Activated CD4-positive, alpha-beta T cell treated with anti-CD3 and anti-CD28 coated beads for 36 hours (primary cell): ENCODE measurements around the gene CUL5. TPM values are rescaled to one million over a fixed set of nuclear protein-coding genes. Genes with fewer than 3 reads are reported as not detected.
"Not testable (repeated sequence)": the region's sequence is repeated elsewhere in the genome, so short reads cannot be mapped to it uniquely, and the experiment has no call there.

Experiments
- ATAC-seq: fragments of 200-7000 bp; cut with Tn5 transposase; one replicate; pipeline ENCODE4 v1.10.0; 2021; ENCODE audit warnings: mild to moderate bottlenecking, moderate library complexity
- CTCF ChIA-PET: fragments of 350-600 bp; sonication (Branson Sonifier 250); formaldehyde crosslinking; loops from one replicate; lab custom pipeline; 2021; ENCODE audit warnings: antibody characterized with exemption; lab: Charles Lee
- POLR2A ChIA-PET: fragments of 350-600 bp; sonication (Branson Sonifier 250); formaldehyde crosslinking; loops from one replicate; lab custom pipeline; 2021; ENCODE audit warnings: antibody characterized with exemption, inconsistent platforms; lab: Charles Lee
- DNase-seq: peaks from one replicate; pipeline ENCODE4 v3.0.0-alpha.2; 2020
- H3K27ac Mint-ChIP-seq: one replicate; pipeline ENCODE4 v1.8.0; 2021; ENCODE audit warnings: mixed read lengths
- H3K27me3 Mint-ChIP-seq: one replicate; pipeline ENCODE4 v1.8.0; 2021; ENCODE audit warnings: mixed read lengths
- H3K36me3 Mint-ChIP-seq: one replicate; pipeline ENCODE4 v1.8.0; 2021; ENCODE audit warnings: low read depth, mixed read lengths
- H3K4me1 Mint-ChIP-seq: one replicate; pipeline ENCODE4 v1.8.0; 2021; ENCODE audit warnings: mixed read lengths
- H3K4me3 Mint-ChIP-seq: one replicate; pipeline ENCODE4 v1.8.0; 2021; ENCODE audit warnings: mild to moderate bottlenecking, moderate library complexity, mixed read lengths
- H3K9me3 Mint-ChIP-seq: one replicate; pipeline ENCODE4 v1.8.0; 2021; ENCODE audit warnings: low read depth, mixed read lengths
- intact Hi-C, 2 experiments: fragments of 100-400 bp; cut with DNase I in 1 of 2; cut with micrococcal nuclease in 1 of 2; formaldehyde crosslinking; loops; one replicate each; pipeline versions ENCODE4 v1.14.2 to v1.15.1; 2022 to 2024; cut with DNase I, micrococcal nuclease
- total RNA-seq, 2 experiments: library from RNA; stranded (reverse); gene quantifications; one replicate each; pipeline ENCODE4 v1.2.3, GENCODE V29; 2021

CUL5 gene
- total RNA-seq, 2 experiments from 2014 or later: 19.7 to 34.4 TPM

- Mint-ChIP-seq H3K4me1 (peaks cover 56% of the 10 kb centered on the region), H3K9me3 (no peaks in the 10 kb centered on the region), H3K4me3 (no peak overlapping the region), H3K27ac (no peak overlapping the region), H3K36me3 (peaks cover 16% of the 10 kb centered on the region), H3K27me3 (no peaks in the 10 kb centered on the region)
- intact Hi-C loops: loop anchor here in 1 of 2 experiments (5.0 kb wide), 1 partner anchor 1643 kb away; no protein-coding TSS in a partner anchor
- no peak for DNase-seq
- ATAC-seq: no peak
- POLR2A ChIA-PET: interaction anchor here (0.9 kb wide), 1 partner anchor 11 kb away, joined by 3 read pairs; the partner anchor contains the start of gene CUL5
- CTCF ChIA-PET: interaction anchor here (7.7 kb wide), 1 partner anchor 10 kb away, joined by 32 read pairs; the partner anchor contains the start of gene CUL5
Measured at GRCh38 chr11:108019870-108020540, 11.3 kb downstream of the CUL5 start.

- ATAC-seq (peak; percentile 84), DNase-seq (peak; percentile 29)
- Mint-ChIP-seq H3K27ac (peak overlapping the region; percentile 21), H3K9me3 (no peaks in the 10 kb centered on the region), H3K4me1 (peaks cover 52% of the 10 kb centered on the region), H3K4me3 (no peak overlapping the region), H3K27me3 (no peaks in the 10 kb centered on the region), H3K36me3 (peaks cover 20% of the 10 kb centered on the region)
- CTCF ChIA-PET: interaction anchor here (0.7 to 7.7 kb wide), 3 partner anchors 11 to 385 kb away, joined by 3 to 32 read pairs (median 3); partner anchors contain the start of gene CUL5
- POLR2A ChIA-PET: interaction anchor here (0.5 kb wide), 1 partner anchor 320 kb away, joined by 4 read pairs; no protein-coding TSS in a partner anchor
- intact Hi-C loops: loop anchor here in 1 of 2 experiments (1.0 kb wide), 1 partner anchor 16 kb away; no protein-coding TSS in a partner anchor
Measured at GRCh38 chr11:108025387-108026080, 16.8 kb downstream of the CUL5 start.

GRCh38 chr11:108027057-108027456 lies 18.4 kb downstream of the CUL5 start:
- Mint-ChIP-seq H3K4me1 (peaks cover 46% of the 10 kb centered on the region), H3K9me3 (peaks cover 5% of the 10 kb centered on the region), H3K4me3 (no peak overlapping the region), H3K27me3 (no peaks in the 10 kb centered on the region), H3K27ac (no peak overlapping the region), H3K36me3 (peaks cover 26% of the 10 kb centered on the region)
- DNase-seq: no peak
- CTCF ChIA-PET: interaction anchor here (0.7 to 7.7 kb wide), 2 partner anchors 17 to 233 kb away, joined by 3 to 32 read pairs; partner anchors contain the start of gene CUL5
- POLR2A ChIA-PET: interaction anchor here (0.6 kb wide), 1 partner anchor 286 kb away, joined by 4 read pairs; no protein-coding TSS in a partner anchor
- ATAC-seq: no peak
- intact Hi-C loops: no loop called here

GRCh38 chr11:108028822-108029441 lies 20.2 kb downstream of the CUL5 start:
- DNase-seq, H3K9me3 Mint-ChIP-seq, intact Hi-C loops, H3K4me3 Mint-ChIP-seq, H3K27me3 Mint-ChIP-seq, ATAC-seq, POLR2A ChIA-PET: not testable (repeated sequence)
- CTCF ChIA-PET: interaction anchor here (1.0 kb wide), 1 partner anchor 20 kb away, joined by 7 read pairs; the partner anchor contains the start of gene CUL5
- peaks cover 53% of the 10 kb centered on the region for H3K4me1 Mint-ChIP-seq
- peaks cover 36% of the 10 kb centered on the region for H3K36me3 Mint-ChIP-seq
- peak overlapping the region; percentile 40 for H3K27ac Mint-ChIP-seq

- H3K27ac Mint-ChIP-seq, ATAC-seq, CTCF ChIA-PET, intact Hi-C loops, POLR2A ChIA-PET, H3K27me3 Mint-ChIP-seq, DNase-seq, H3K4me3 Mint-ChIP-seq, H3K9me3 Mint-ChIP-seq: not testable (repeated sequence)
- Mint-ChIP-seq H3K36me3 (peaks cover 40% of the 10 kb centered on the region), H3K4me1 (peaks cover 29% of the 10 kb centered on the region)
Measured at GRCh38 chr11:108031604-108032003, 22.9 kb downstream of the CUL5 start.

- CTCF ChIA-PET: no interaction called here
- no peak overlapping the region for H3K4me3 Mint-ChIP-seq
- intact Hi-C loops: no loop called here
- H3K36me3 Mint-ChIP-seq: peaks cover 41% of the 10 kb centered on the region
- H3K4me1 Mint-ChIP-seq: peaks cover 26% of the 10 kb centered on the region
- ATAC-seq (no peak), DNase-seq (no peak)
- H3K27ac Mint-ChIP-seq: no peak overlapping the region
- no peaks in the 10 kb centered on the region for H3K27me3 Mint-ChIP-seq
- H3K9me3 Mint-ChIP-seq: peaks cover 5% of the 10 kb centered on the region
- POLR2A ChIA-PET: no interaction called here
Measured at GRCh38 chr11:108032800-108033199, 24.1 kb downstream of the CUL5 start.

GRCh38 chr11:108034034-108034433 lies 25.3 kb downstream of the CUL5 start:
- H3K36me3 Mint-ChIP-seq: peaks cover 38% of the 10 kb centered on the region

GRCh38 chr11:108034952-108035351 lies 26.3 kb downstream of the CUL5 start:
- Mint-ChIP-seq H3K27ac (no peak overlapping the region), H3K9me3 (peaks cover 5% of the 10 kb centered on the region), H3K4me3 (no peak overlapping the region), H3K27me3 (no peaks in the 10 kb centered on the region), H3K36me3 (peaks cover 43% of the 10 kb centered on the region), H3K4me1 (peaks cover 15% of the 10 kb centered on the region)
- POLR2A ChIA-PET: no interaction called here
- CTCF ChIA-PET: interaction anchor here (0.6 kb wide), 1 partner anchor 495 kb away, joined by 4 read pairs; no protein-coding TSS in a partner anchor
- intact Hi-C loops: no loop called here
- DNase-seq (no peak), ATAC-seq (no peak)

More at GRCh38 chr11:108034034-108034433, 25.3 kb downstream of the CUL5 start:
- no peak for ATAC-seq
- H3K27ac Mint-ChIP-seq: no peak overlapping the region
- intact Hi-C loops: no loop called here
- ChIA-PET POLR2A (no interaction called here), CTCF (no interaction called here)
- no peak overlapping the region for H3K4me3 Mint-ChIP-seq
- H3K4me1 Mint-ChIP-seq: peaks cover 18% of the 10 kb centered on the region
- no peaks in the 10 kb centered on the region for H3K27me3 Mint-ChIP-seq
- DNase-seq: no peak
- H3K9me3 Mint-ChIP-seq: peaks cover 5% of the 10 kb centered on the region

- Mint-ChIP-seq H3K27ac (no peak overlapping the region), H3K36me3 (peaks cover 41% of the 10 kb centered on the region), H3K4me1 (peaks cover 15% of the 10 kb centered on the region), H3K9me3 (peaks cover 5% of the 10 kb centered on the region), H3K4me3 (no peak overlapping the region), H3K27me3 (no peaks in the 10 kb centered on the region)
- no peak for DNase-seq
- ChIA-PET POLR2A (no interaction called here), CTCF (interaction anchor here (0.6 kb wide), 1 partner anchor 85 kb away, joined by 3 read pairs; no protein-coding TSS in a partner anchor)
- intact Hi-C loops: no loop called here
- no peak for ATAC-seq
Measured at GRCh38 chr11:108035690-108036089, 27.0 kb downstream of the CUL5 start.

- ATAC-seq: no peak
- no peak for DNase-seq
- intact Hi-C loops: no loop called here
- no peaks in the 10 kb centered on the region for H3K9me3 Mint-ChIP-seq
- H3K4me1 Mint-ChIP-seq: peaks cover 11% of the 10 kb centered on the region
- H3K27ac Mint-ChIP-seq: no peak overlapping the region
- no peak overlapping the region for H3K4me3 Mint-ChIP-seq
- CTCF ChIA-PET: interaction anchor here (0.7 to 1.5 kb wide), 3 partner anchors 23 to 72 kb away, joined by 3 read pairs; no protein-coding TSS in a partner anchor
- POLR2A ChIA-PET: no interaction called here
- H3K27me3 Mint-ChIP-seq: no peaks in the 10 kb centered on the region
- H3K36me3 Mint-ChIP-seq: peaks cover 27% of the 10 kb centered on the region
Measured at GRCh38 chr11:108037211-108037610, 28.5 kb downstream of the CUL5 start.

- intact Hi-C loops: no loop called here
- ChIA-PET POLR2A (no interaction called here), CTCF (interaction anchor here (0.9 to 1.5 kb wide), 2 partner anchors 24 to 26 kb away, joined by 3 read pairs; no protein-coding TSS in a partner anchor)
- ATAC-seq (no peak), DNase-seq (no peak)
- Mint-ChIP-seq H3K9me3 (no peaks in the 10 kb centered on the region), H3K4me3 (no peak overlapping the region), H3K27ac (no peak overlapping the region), H3K27me3 (no peaks in the 10 kb centered on the region), H3K36me3 (peaks cover 24% of the 10 kb centered on the region), H3K4me1 (peaks cover 7% of the 10 kb centered on the region)
Measured at GRCh38 chr11:108037636-108038035, 28.9 kb downstream of the CUL5 start.
